Aorta (tissue), 5 donors: ENCODE measurements around the gene FGF4. TPM values are rescaled to one million over a fixed set of nuclear protein-coding genes. Genes with fewer than 3 reads are reported as not detected.

Source experiments
- ATAC-seq: fragments of 200-7000 bp; cut with Tn5 transposase; one replicate; pipeline ENCODE4 v1.9.1; 2022; ENCODE audit warnings: moderate library complexity; ENCODE audit not compliant: low FRiP score
- DNase-seq, 2 donors: peaks; one replicate each; pipeline ENCODE4 v3.0.0-alpha.2; 2020
- H3K27ac ChIP-seq, 2 donors: one replicate each; pipeline ENCODE4 v1.5.1; 2013; ENCODE audit warnings: low read length in 2 of 2, mild to moderate bottlenecking in 2 of 2, moderate library complexity in 2 of 2, control low read depth in 1 of 2, inconsistent platforms in 1 of 2, low read depth in 1 of 2
- H3K27me3 ChIP-seq, 2 donors: one replicate each; pipeline ENCODE4 v1.6.1; 2013; ENCODE audit warnings: control low read depth in 1 of 2, low read length in 1 of 2, mild to moderate bottlenecking in 1 of 2, moderate library complexity in 1 of 2; ENCODE audit not compliant: insufficient read depth in 2 of 2, control insufficient read depth in 1 of 2
- H3K36me3 ChIP-seq, 2 donors: one replicate each; pipeline ENCODE4 v1.6.1; 2013; ENCODE audit warnings: control low read depth in 1 of 2, low read length in 1 of 2, mild to moderate bottlenecking in 1 of 2; ENCODE audit not compliant: insufficient read depth in 2 of 2, control insufficient read depth in 1 of 2
- H3K4me1 ChIP-seq, 2 donors: one replicate each; pipeline ENCODE4 v1.6.1; 2013; ENCODE audit warnings: low read length in 2 of 2, control low read depth in 1 of 2, mild to moderate bottlenecking in 1 of 2, moderate library complexity in 1 of 2; ENCODE audit not compliant: insufficient read depth in 2 of 2, control insufficient read depth in 1 of 2
- H3K4me3 ChIP-seq, 2 donors: one replicate each; pipeline ENCODE4 v1.5.1; 2013; ENCODE audit warnings: low read length in 2 of 2, control low read depth in 1 of 2, mild to moderate bottlenecking in 1 of 2
- H3K9me3 ChIP-seq: one replicate; pipeline ENCODE4 v1.6.1; 2013; ENCODE audit warnings: mild to moderate bottlenecking, low read length; ENCODE audit not compliant: control insufficient read depth
- WGBS, 2 donors: extraction: QIAGEN DNeasy Blood & Tissue Kit; methylation state at CpG; one replicate each; pipeline ENCODE4 v1.1.7; 2013; 5-methylcytosine and 5-hydroxymethylcytosine counted together
- intact Hi-C, 2 donors: fragments of 100-400 bp; cut with DNase I; formaldehyde crosslinking; loops; one replicate each; pipeline versions ENCODE4 v1.14.2 to v1.15.0; 2022
- polyA plus RNA-seq, 2 donors: library from polyadenylated mRNA; stranded (reverse); fragments of 200-250 nt; gene quantifications; one replicate each; pipeline ENCODE4 v1.2.3, GENCODE V29; 2013
- total RNA-seq, 2 donors: library from RNA; stranded (reverse); fragmentation: NEBNext Ultra II Directional; extraction: Animal tissue kit (Norgen Biotek cat#: 25700); gene quantifications; one replicate each; pipeline ENCODE4 v1.2.1, GENCODE V29; 2021
- donor health status: healthy with polysubstance abuse.
- donor health status: Bipolar disorder and iron deficiency.
- donor health status: DM: no; HTN: no; CAD: no.
- donor health status: DM: no; HTN: no; CAD: no.
- donor health status: DM: yes; HTN: yes; CAD: no.

FGF4 gene
- total and polyA plus RNA-seq, 4 donors, result 0.13 TPM; not detected in 3

DNA sequence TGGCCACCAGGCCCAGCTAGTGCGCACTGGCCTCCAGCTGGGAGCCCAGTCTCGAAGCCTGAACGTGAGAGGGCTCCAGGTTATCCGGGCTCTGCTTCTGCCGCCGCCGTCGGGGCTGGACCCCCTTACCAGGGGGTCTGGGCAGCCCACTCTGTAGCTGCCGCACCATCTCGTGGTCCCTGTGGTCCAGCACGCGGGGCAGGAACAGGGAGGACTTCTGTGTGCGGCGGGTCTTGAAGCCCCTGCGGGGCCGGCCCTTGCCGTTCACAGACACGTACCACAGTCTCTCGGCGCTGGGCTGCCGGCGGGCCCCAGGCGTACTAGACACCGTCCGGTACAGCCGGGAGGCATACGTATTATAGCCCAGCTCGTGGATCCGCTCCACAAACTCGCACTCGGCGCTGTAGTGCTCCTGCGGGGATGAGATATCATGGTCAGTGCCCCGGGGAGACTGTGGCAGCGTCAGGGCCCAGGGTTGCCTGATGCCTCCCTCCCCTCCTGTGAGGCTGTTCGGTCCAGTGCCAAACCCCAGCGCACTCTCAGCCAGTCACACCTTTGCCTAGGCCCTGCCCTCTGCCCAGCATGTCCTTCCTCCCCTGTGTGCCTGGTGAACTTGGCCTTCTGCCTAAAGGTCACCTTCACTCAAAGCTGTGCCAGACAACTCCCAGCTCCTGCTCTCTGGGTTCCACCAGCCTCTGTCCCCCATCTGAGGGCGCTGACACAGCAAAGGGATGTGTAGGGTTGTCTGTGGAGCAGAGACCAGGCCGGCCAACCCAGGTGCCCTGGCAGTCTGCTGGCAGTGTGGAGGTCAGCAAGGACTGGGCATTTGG, 35.4 kb upstream of the FGF4 start:
- Histone ChIP-seq H3K27ac (no peak overlapping the region), H3K4me3 (no peak overlapping the region), H3K9me3 (no peaks in the 10 kb centered on the region), H3K36me3 (no peaks in the 10 kb centered on the region), H3K27me3 (no peaks in the 10 kb centered on the region), H3K4me1 (no peaks in the 10 kb centered on the region)
- DNase-seq (no peak), ATAC-seq (peak; percentile 39)
- intact Hi-C loops, result no loop called here
- 91 to 93% methylated on average over 39 of the region's 39 CpGs for WGBS, 2 donors

DNA sequence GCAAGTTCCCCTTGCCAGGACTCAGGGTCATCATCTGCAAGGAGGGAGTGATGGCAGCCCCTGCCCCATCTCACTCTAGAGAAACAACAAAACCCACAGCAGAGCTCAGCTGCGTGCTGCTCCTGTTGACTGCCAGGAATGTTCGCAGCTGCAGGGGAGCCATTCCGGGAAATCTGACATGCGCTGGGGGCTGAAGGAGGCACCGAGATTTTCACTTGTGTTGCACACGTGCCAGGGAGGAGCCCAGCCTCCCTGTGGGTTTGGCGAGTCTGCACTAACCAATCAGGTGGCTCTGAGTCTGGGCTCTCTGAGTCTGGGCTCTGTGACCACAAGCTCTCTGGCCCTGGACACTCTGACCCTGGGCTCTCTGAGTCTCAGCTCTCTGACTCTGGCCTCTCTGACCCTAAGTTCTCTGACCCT, 33.5 kb upstream of the FGF4 start:
- 12 to 15% methylated on average over 7 of the region's 7 CpGs for WGBS, 2 donors
- H3K27me3 ChIP-seq, result no peaks in the 10 kb centered on the region
- intact Hi-C loops, result no loop called here
- H3K4me1 ChIP-seq, result no peaks in the 10 kb centered on the region
- H3K4me3 ChIP-seq, result no peak overlapping the region
- H3K27ac ChIP-seq, result no peak overlapping the region
- H3K36me3 ChIP-seq, result no peaks in the 10 kb centered on the region
- H3K9me3 ChIP-seq, result no peaks in the 10 kb centered on the region
- ATAC-seq (no peak), DNase-seq (no peak)

DNA sequence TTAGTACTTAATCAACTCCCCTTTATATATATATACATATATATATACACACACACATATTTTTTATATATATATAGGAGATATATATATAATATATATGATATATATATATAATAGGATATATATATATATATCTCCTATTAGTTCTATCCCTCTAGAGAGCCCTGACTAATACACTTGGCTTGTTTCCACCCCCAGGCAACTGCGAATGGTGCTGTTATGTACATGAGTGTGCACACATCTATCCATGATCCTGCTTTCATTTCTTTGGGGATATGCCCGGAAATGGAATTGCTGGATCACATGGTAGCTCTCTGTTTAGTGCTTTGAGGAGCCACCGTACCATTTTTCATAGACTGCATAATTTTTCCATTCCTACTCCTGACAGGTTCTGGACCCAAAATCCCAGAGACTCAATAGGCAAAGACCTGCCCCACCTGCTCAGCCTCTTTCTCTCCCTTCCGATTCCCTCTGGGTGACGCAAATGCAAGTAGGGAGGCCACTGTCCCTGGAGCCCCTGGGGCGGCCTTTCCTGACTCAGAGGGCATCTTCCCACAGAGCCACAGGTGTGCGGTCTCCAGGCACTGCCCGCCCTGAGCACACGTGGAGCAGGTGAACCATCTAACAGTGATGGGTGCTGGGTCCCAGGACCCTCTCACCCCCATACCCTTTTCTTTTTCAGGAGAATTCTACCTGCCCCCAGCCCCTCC, 32.1 kb upstream of the FGF4 start:
- no peak overlapping the region for H3K27ac ChIP-seq
- peaks cover 2% of the 10 kb centered on the region for H3K9me3 ChIP-seq
- H3K36me3 ChIP-seq, result no peaks in the 10 kb centered on the region
- intact Hi-C loops, result no loop called here
- H3K4me1 ChIP-seq, result no peaks in the 10 kb centered on the region
- DNase-seq (no peak), ATAC-seq (no peak)
- no peak overlapping the region for H3K4me3 ChIP-seq
- peaks cover 0 to 1% of the 10 kb centered on the region in 2 donors for H3K27me3 ChIP-seq
- 86 to 87% methylated on average over 9 of the region's 9 CpGs for WGBS, 2 donors

DNA sequence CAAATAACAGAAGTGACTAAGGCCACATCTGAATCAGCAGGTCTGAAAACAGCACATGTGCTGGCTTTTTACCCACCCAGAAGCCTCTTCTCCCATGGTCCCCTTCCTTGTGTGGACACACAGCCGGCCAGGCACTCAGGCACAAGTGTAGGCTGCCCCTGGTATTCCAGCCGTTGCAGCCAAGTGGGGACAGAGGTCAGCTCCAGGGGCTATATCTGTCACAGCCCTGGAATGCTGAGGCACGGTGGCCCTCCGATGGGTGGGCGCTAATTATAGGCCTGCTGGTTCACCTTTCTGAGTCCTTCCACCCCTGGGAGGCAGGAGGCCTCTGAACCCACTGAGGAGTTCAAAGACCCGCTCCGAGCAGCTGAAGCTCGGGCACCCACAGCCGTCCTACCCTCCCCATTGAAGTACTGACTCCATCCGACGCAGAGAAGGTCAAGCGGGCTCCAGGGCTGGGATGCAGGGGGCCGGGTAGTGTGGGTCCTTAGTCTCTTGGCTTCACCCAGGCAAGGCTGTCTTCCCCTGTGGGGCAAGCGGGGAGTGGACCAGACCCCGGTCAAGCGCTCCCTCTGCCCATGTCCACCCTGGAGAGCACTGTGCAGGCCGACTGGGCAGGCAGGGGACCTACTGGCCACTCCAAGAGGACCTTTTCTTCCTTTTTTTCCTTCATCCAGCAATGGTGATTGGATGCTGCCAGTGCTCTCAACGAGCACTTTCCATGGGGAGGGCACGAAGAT, 29.8 kb upstream of the FGF4 start:
- H3K27me3 ChIP-seq, result peaks cover 0 to 1% of the 10 kb centered on the region in 2 donors
- intact Hi-C loops, result no loop called here
- peaks cover 3% of the 10 kb centered on the region for H3K9me3 ChIP-seq
- DNase-seq (no peak), ATAC-seq (no peak)
- H3K4me3 ChIP-seq, result no peak overlapping the region
- 71 to 75% methylated on average over 19 of the region's 19 CpGs for WGBS, 2 donors
- no peaks in the 10 kb centered on the region for H3K36me3 ChIP-seq
- H3K4me1 ChIP-seq, result no peaks in the 10 kb centered on the region
- H3K27ac ChIP-seq, result no peak overlapping the region

DNA sequence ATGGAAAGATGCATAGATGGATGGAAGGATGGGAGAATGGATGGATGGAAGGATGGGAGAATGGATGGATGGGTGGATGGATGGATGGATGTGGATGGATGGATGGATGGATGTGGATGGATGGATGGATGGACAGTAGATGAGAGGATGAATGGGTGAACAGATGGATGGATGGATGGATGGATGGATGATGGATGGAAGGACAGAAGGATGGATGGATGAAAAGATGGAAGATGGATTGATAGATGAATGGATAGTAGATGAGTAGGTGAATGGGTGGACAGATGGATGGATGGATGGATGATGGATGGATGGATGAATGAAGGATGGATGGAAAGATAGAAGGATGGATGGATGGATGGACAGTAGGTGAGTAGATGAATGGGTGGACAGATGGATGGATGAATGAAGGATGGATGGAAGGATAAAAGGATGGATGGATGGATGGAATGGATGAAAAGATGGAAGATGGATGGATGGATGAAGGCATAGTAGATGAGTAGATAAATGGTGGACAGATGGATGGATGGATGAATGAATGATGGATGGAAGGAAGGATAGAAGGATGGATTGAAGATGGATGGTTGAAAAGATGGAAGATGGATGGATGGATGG, 28.6 kb upstream of the FGF4 start:
- intact Hi-C loops, result no loop called here
- peaks cover 6% of the 10 kb centered on the region for H3K9me3 ChIP-seq

DNA sequence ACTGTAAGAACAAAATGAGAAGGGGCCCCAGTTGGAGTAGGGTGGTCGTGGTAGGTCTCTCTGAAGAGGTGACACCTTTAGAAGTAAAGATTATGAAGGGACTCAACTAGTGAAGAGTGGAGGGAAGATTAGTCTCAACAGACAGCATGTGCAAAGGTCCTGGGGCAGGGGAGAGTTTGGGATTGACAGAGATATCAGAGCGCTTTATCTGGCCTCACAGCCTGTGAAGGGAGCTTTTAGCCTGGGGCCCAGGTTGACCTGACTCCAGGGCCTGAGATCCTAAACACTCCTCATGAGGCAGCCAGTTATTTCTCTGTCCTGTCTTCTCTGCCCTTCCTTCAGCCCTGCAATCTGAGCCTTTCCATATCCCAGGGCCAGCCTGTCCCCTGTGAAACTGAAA, 27.9 kb upstream of the FGF4 start:
- DNase-seq (no peak), ATAC-seq (no peak)
- H3K9me3 ChIP-seq, result peaks cover 6% of the 10 kb centered on the region
- H3K4me3 ChIP-seq, result no peak overlapping the region
- H3K27ac ChIP-seq, result no peak overlapping the region
- peaks cover 0 to 1% of the 10 kb centered on the region in 2 donors for H3K27me3 ChIP-seq
- intact Hi-C loops, result no loop called here
- H3K4me1 ChIP-seq, result no peaks in the 10 kb centered on the region
- no peaks in the 10 kb centered on the region for H3K36me3 ChIP-seq
- 87% methylated on average over 2 of the region's 2 CpGs for WGBS, 2 donors

More for the DNA sequence above, 28.6 kb upstream of the FGF4 start:
- Histone ChIP-seq H3K4me3 (no peak overlapping the region), H3K27me3 (peaks cover 0 to 1% of the 10 kb centered on the region in 2 donors), H3K36me3 (no peaks in the 10 kb centered on the region), H3K4me1 (no peaks in the 10 kb centered on the region), H3K27ac (no peak overlapping the region)
- ATAC-seq (no peak), DNase-seq (no peak)

DNA sequence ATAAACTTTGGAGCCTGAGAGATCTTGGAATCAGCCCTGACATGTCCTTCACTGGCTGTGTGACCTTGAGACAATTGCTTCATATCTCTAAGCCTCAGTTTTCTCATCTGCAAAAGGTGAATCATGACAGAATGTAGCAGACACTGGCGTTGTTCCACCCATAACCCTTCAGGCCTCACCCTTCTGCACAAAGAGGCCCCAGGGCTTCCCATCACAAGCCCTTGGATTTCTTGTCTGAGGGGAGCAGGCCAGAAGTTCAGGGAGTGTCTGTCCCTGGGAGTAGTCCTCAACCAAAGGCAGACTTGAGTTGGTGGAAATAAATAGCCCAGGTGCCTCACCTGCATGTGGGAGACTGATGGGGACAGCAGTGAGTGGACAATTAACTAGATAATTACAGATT, 27.4 kb upstream of the FGF4 start:
- intact Hi-C loops, result no loop called here
- DNase-seq (no peak), ATAC-seq (no peak)
- Histone ChIP-seq H3K27ac (no peak overlapping the region), H3K36me3 (no peaks in the 10 kb centered on the region), H3K4me3 (no peak overlapping the region), H3K9me3 (peaks cover 6% of the 10 kb centered on the region), H3K4me1 (no peaks in the 10 kb centered on the region), H3K27me3 (peaks cover 0 to 1% of the 10 kb centered on the region in 2 donors)
- 73 to 85% methylated on average over 1 of the region's 1 CpG for WGBS, 2 donors

DNA sequence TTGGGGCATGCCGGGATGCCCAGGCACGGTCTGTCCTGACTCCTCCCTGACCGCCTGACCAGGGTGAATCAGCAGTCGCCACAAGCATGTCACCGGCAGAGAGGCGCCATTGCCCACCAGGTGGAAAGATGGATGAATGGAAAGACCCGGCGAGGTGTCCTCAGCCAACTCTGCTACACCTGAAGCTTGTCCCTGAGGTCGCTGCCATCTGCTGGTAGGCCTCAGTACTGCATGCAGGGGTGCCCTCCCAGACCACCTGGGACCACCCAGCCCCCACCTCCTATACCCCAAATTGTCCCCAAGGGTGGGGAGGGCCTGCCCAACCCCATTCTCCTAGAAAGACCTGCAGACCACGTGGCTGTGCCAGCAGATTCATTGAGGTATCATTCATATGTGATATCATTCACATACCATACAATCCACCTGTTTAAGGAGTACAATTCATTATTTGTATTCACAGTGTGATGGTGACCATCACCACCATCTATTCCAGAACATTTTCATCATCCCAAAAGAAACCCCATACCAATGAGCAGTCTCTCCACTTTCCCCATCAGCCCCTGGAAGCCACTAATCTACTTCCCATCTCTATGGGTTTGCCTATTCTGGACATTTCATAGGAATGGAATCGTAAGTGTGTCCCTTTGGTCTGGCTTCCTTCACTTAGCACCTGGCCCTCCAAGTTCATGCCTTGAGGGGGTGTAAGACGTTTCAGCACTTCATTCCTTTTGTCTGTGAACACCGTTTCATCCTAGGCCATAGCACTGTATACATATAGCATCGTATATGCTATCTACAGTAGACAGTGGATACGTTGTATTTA, 26.6 kb upstream of the FGF4 start:
- DNase-seq (no peak), ATAC-seq (no peak)
- 34 to 37% methylated on average over 15 of the region's 15 CpGs for WGBS, 2 donors
- no peak overlapping the region for H3K4me3 ChIP-seq
- no peak overlapping the region for H3K27ac ChIP-seq
- peaks cover 0 to 1% of the 10 kb centered on the region in 2 donors for H3K27me3 ChIP-seq
- H3K36me3 ChIP-seq, result no peaks in the 10 kb centered on the region
- no peaks in the 10 kb centered on the region for H3K4me1 ChIP-seq
- intact Hi-C loops, result no loop called here
- H3K9me3 ChIP-seq, result peaks cover 6% of the 10 kb centered on the region
